Lower leg skin (tissue), 3 donors: ENCODE measurements around the gene FBXL13.

ENCODE experiments used
- POLR2A ChIP-seq, 2 donors: fragments of 450-650 bp; IDR thresholded peaks; one replicate each; pipeline ENCODE4 v1.6.1; 2016 to 2017; ENCODE audit warnings: antibody characterized with exemption in 2 of 2, mild to moderate bottlenecking in 1 of 2, moderate library complexity in 1 of 2
- TF ChIP-seq, protein P1 (sequence below), 3 donors: fragments of 450-650 bp; IDR thresholded peaks; one replicate each; pipeline ENCODE4 v1.5.1; 2016; ENCODE audit warnings: antibody characterized with exemption in 3 of 3, mild to moderate bottlenecking in 3 of 3, moderate library complexity in 2 of 3

DNA sequence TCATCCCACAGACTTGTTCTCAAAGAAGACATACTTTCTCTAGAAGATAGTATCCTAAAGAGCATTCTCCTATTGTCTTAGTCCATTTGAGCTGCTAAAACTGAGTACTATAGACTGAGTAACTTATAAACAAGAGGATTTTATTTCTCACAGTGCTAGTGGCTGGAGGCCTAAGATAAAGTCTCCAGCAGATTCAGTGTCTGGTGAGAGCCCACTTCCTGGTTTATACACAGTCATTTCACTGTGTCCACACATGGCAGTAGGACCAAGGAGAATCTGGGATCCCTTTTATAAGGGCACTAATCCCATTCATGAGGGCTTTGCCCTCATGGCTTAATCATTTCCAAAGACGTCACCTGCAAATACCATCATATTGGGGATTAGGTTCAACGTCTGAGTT is 93.1 kb downstream of the FBXL13 start:
- TF ChIP-seq, protein P1, sequence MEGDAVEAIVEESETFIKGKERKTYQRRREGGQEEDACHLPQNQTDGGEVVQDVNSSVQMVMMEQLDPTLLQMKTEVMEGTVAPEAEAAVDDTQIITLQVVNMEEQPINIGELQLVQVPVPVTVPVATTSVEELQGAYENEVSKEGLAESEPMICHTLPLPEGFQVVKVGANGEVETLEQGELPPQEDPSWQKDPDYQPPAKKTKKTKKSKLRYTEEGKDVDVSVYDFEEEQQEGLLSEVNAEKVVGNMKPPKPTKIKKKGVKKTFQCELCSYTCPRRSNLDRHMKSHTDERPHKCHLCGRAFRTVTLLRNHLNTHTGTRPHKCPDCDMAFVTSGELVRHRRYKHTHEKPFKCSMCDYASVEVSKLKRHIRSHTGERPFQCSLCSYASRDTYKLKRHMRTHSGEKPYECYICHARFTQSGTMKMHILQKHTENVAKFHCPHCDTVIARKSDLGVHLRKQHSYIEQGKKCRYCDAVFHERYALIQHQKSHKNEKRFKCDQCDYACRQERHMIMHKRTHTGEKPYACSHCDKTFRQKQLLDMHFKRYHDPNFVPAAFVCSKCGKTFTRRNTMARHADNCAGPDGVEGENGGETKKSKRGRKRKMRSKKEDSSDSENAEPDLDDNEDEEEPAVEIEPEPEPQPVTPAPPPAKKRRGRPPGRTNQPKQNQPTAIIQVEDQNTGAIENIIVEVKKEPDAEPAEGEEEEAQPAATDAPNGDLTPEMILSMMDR (IDR thresholded peaks at IDR 0.05) = no peak
- TF ChIP-seq POLR2A (IDR thresholded peaks at IDR 0.05) = no peak
